IMR-90 (cell line): ENCODE measurements around the gene GPR33.

ENCODE experiments used
- BHLHE40 ChIP-seq: fragments of 150-350 bp; IDR thresholded peaks from 2 replicates; pipeline ENCODE4 v1.6.1; 2016; ENCODE audit warnings: mild to moderate bottlenecking, low read depth, low read length
- CEBPB ChIP-seq: IDR thresholded peaks from 2 replicates; pipeline ENCODE4 v1.6.1; 2012; ENCODE audit warnings: low read depth, low read length, improper control_type of control experiment
- CTCF ChIP-seq: conservative IDR thresholded peaks from 2 replicates; pipeline ENCODE4 v1.5.1; 2012; ENCODE audit warnings: mild to moderate bottlenecking, low read depth, low read length, improper control_type of control experiment
- RFX5 ChIP-seq: IDR thresholded peaks from 2 replicates; pipeline ENCODE4 v1.8.0; 2012; ENCODE audit warnings: low read depth, mild to moderate bottlenecking, low read length, moderate library complexity
- USF2 ChIP-seq: fragments of 150-350 bp; IDR thresholded peaks from 2 replicates; pipeline ENCODE4 v1.6.1; 2017; ENCODE audit warnings: mild to moderate bottlenecking, antibody characterized with exemption, low read length, low read depth

GRCh38 chr14:31489691-31490090 lies 1.9 kb upstream of the GPR33 start:
- no peak for TF ChIP-seq USF2
- TF ChIP-seq RFX5, result no peak
- TF ChIP-seq CTCF, result no peak
- TF ChIP-seq CEBPB, result no peak
- no peak for TF ChIP-seq BHLHE40
